Epithelial cell of esophagus (primary cell): ENCODE measurements around the gene ACVR1C.
"Not testable (repeated sequence)": the region's sequence is repeated elsewhere in the genome, so short reads cannot be mapped to it uniquely, and the experiment has no call there.

ENCODE experiments used
- DNase-seq: peaks from one replicate; pipeline ENCODE4 v3.0.0; 2010; ENCODE audit warnings: low read depth
- H3K4me3 ChIP-seq: 2 replicates; pipeline ENCODE4 v1.5.1; 2011; ENCODE audit warnings: mild to moderate bottlenecking, low read length, control low read depth
- TF ChIP-seq, protein P1 (sequence below): IDR thresholded peaks from 2 replicates; pipeline ENCODE4 v1.5.1; 2011; ENCODE audit warnings: low read depth, mild to moderate bottlenecking, low read length, control low read depth, inconsistent platforms; ENCODE audit not compliant: insufficient read depth; ENCODE audit errors: missing control alignments

Gene ACVR1C

DNA sequence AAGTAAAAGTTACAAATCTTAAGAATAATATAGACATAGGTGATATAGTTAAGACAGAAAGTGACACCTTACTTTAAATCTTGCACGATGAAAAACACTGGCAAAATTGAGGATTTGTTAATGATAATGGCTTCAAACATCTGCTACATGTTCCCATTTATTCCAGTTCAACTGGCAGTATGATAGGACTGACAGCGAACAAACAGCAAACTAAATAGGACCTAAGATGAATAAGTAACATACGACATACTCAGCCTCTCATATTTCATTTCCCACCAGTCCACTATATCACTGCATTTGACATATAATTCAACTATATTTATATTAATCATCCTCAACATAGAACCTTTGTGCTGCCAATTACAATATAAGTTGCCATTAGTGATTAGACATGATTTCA lies 36.3 kb downstream of the ACVR1C start:
- H3K4me3 ChIP-seq: no peak overlapping the region
- no peak for DNase-seq
- TF ChIP-seq, protein P1, sequence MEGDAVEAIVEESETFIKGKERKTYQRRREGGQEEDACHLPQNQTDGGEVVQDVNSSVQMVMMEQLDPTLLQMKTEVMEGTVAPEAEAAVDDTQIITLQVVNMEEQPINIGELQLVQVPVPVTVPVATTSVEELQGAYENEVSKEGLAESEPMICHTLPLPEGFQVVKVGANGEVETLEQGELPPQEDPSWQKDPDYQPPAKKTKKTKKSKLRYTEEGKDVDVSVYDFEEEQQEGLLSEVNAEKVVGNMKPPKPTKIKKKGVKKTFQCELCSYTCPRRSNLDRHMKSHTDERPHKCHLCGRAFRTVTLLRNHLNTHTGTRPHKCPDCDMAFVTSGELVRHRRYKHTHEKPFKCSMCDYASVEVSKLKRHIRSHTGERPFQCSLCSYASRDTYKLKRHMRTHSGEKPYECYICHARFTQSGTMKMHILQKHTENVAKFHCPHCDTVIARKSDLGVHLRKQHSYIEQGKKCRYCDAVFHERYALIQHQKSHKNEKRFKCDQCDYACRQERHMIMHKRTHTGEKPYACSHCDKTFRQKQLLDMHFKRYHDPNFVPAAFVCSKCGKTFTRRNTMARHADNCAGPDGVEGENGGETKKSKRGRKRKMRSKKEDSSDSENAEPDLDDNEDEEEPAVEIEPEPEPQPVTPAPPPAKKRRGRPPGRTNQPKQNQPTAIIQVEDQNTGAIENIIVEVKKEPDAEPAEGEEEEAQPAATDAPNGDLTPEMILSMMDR: no peak

DNA sequence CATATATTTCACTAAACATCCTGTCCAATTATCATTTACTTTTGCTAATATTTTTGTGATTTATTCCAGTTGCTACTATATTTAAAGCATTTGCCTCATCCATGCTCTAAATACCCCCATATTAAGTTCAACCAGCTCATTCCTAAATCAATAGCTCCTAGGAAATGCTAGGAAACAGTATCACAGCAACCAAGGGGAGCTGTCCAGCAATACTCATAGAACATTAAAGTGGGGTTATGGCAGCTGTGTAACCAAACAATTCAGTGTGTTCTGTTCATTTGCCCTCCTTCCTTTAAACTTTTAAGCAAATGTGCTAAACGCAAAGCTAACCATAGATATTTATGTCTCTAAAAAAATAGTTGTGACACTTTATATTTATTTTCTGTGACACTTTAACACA lies 41.1 kb downstream of the ACVR1C start:
- no peak overlapping the region for H3K4me3 ChIP-seq
- peak; percentile 12 for DNase-seq
- TF ChIP-seq, protein P1: no peak

DNA sequence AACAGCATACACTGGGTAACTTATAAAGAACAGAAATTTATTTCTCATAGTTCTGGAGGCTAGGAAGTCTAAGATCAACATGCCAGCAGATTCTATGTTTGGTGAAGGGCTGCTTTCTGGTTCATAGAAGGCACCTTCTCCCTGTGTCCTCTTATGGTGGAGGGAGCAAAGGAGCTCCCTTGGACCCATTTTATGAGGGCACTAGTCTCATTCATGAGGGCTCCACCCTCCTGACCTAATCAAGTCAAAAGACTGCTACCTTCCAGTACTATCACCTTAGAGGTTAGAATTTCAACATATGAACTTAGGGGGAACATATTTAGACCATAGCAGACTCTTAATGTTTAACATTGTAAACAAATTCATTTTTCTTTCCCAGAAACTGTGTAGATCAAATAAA lies 54.5 kb downstream of the ACVR1C start:
- H3K4me3 ChIP-seq: no peak overlapping the region
- no peak for DNase-seq
- TF ChIP-seq, protein P1: no peak

DNA sequence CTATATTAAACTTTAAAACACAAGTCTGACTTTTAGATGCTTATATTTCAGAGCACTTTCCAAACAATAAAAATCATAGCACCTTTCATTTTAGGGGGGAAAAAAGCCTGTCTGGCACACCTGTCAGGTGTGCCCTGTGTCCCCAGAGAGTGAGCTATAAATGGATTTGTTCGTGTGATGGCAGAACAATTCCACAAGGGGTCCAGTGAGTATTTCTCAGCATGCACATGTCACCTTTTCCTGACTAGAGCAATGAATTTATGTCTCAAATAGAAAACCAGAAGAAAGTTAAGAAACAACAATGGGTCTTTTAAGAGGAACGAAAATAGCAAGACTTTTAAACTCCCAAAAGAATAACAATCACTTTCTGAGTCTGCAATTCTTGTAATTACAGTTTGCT lies 55.9 kb downstream of the ACVR1C start:
- TF ChIP-seq, protein P1: peak; percentile 46

DNA sequence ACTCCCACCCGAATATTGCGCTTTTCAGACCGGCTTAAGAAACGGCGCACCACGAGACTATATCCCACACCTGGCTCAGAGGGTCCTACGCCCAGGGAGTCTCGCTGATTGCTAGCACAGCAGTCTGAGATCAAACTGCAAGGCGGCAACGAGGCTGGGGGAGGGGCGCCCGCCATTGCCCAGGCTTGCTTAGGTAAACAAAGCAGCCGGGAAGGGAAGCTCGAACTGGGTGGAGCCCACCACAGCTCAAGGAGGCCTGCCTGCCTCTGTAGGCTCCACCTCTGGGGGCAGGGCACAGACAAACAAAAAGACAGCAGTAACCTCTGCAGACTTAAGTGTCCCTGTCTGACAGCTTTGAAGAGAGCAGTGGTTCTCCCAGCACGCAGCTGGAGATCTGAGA lies 62.0 kb downstream of the ACVR1C start:
- DNase-seq: not testable (repeated sequence)

More for the DNA sequence above, 55.9 kb downstream of the ACVR1C start:
- H3K4me3 ChIP-seq: no peak overlapping the region
- DNase-seq: peak; percentile 24

DNA sequence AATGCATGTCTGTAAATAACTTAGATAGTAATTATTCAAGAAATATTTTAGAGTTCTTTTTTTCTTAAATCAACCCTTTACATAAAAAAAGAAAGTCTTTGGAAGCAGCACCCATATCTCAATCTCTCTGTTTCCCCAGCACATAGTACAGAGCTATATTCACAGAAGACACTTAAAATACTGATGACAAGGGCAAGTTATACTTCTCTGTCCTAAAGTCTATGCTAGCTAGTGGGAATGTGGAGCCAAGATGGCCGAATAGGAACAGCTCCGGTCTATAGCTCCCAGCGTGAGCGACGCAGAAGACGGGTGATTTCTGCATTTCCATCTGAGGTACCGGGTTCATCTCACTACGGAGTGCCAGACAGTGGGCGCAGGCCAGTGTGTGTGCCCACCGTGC lies 62.6 kb downstream of the ACVR1C start:
- not testable (repeated sequence) for DNase-seq, H3K4me3 ChIP-seq

More for the DNA sequence above, 62.0 kb downstream of the ACVR1C start:
- H3K4me3 ChIP-seq: not testable (repeated sequence)

DNA sequence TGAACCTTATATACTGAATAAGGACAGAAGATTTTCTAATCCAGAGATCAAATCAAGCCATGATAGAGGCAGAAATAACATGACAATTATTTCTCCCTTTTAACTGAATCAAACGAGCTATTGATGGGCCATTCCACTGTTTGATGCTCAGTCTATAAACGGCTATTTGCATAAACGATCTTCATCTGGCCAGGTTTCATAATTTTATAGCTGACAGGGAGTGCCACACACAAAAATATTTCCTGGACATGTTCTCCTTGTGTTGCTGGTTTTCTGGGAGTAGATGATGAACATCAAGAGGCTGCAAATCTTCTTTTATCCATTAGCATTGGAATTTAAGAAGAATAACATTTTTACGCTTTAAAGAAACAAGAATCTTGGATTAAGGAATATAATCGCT lies 63.1 kb downstream of the ACVR1C start:
- no peak overlapping the region for H3K4me3 ChIP-seq
- DNase-seq: no peak
- TF ChIP-seq, protein P1: no peak

DNA sequence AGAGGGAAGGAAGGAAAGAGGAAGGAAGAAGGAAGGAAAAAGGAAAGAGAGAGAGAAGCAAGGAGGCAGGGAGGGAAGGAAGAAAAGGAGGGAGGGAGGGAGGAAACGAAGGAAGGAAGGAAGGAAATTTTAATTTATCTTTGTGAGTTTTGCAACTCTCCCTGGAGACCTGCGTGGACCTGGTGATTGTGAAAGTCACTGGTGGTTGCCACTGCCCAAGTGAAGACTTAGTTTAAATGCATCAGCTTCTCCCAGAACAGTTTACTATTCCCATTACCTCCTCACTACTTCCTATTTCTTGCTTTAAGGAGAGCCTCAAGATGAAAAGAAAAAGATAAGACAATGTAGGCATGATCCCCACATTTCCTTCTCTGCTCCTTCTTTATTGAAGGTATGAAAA lies 68.8 kb downstream of the ACVR1C start:
- DNase-seq: no peak
- H3K4me3 ChIP-seq: no peak overlapping the region
- TF ChIP-seq, protein P1: no peak
